ENCODE data around the gene FSTL5.
A peak's percentile ranks its signal among the peaks of the same experiment; 100 is the strongest.

FSTL5 gene

DNA sequence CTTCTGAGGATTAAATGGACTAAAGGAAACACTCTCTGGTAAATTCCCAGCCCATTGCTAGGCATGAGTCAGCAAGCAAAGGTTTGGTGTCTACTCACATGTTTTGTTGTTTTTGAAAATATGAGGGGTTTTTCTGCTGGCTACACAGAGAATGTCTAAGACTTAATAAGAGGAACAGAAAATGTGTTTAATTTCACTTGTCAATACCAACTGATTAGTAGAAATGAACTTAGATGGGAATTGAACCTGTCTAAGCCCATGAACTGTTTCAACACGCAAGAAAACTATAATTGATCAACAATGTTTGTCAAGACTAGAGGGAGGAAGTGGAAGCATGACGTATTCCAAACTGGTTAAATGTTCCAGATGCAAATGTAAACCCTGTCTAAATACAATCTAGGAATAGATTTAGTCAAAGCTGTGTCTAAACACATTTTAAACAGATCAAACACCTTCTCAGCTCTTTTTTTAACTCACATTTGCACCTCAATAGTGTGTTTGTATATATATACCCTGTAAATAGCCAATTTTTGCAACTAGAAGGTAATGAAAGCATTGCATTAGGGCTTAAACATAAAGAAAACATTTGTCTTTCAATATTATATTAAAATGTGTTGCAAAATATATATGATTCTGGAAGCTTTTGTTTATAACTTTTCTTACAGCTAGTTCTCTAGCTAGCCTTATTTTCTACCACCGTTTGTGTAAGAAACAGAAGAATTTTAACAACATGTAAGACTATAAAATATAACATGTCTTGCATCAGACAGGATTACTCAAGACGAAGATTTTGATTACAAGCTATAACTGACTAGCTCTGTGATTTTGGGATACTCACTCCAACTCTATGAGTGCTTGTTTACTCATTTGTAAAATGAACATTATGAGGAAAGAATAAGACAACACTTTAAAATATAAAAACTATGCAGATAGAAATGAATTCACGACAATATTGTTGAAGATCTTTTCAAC lies 607.8 kb downstream of the FSTL5 start:
- Histone ChIP-seq H3K27me3 (replicated peaks; ENCODE audit: control insufficient read depth, insufficient read depth, low read length) (no peaks in the 10 kb centered on the region), H3K4me3 (replicated peaks; ENCODE audit: low read depth, low read length) (no peak overlapping the region), H3K36me3 (ENCODE audit: control insufficient read depth, insufficient read depth, low read length) (no peaks in the 10 kb centered on the region)
- TF ChIP-seq, protein P1, sequence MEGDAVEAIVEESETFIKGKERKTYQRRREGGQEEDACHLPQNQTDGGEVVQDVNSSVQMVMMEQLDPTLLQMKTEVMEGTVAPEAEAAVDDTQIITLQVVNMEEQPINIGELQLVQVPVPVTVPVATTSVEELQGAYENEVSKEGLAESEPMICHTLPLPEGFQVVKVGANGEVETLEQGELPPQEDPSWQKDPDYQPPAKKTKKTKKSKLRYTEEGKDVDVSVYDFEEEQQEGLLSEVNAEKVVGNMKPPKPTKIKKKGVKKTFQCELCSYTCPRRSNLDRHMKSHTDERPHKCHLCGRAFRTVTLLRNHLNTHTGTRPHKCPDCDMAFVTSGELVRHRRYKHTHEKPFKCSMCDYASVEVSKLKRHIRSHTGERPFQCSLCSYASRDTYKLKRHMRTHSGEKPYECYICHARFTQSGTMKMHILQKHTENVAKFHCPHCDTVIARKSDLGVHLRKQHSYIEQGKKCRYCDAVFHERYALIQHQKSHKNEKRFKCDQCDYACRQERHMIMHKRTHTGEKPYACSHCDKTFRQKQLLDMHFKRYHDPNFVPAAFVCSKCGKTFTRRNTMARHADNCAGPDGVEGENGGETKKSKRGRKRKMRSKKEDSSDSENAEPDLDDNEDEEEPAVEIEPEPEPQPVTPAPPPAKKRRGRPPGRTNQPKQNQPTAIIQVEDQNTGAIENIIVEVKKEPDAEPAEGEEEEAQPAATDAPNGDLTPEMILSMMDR (IDR thresholded peaks at IDR 0.05; ENCODE audit: insufficient read depth, low read length, poor library complexity, severe bottlenecking), result no peak
- DNase-seq (ENCODE audit: extremely low read depth, insufficient read length), result peak; percentile 29

GRCh38 chr4:161554372-161554990 lies 609.3 kb downstream of the FSTL5 start:
- no peak for DNase-seq (ENCODE audit: extremely low read depth, insufficient read length)
- TF ChIP-seq, protein P1 (IDR thresholded peaks at IDR 0.05; ENCODE audit: insufficient read depth, low read length, poor library complexity, severe bottlenecking), result no peak
- peak overlapping the region; percentile 25; the same call in 1 of the 2 replicates for H3K4me3 ChIP-seq (replicated peaks; ENCODE audit: low read depth, low read length)
- H3K36me3 ChIP-seq (ENCODE audit: control insufficient read depth, insufficient read depth, low read length), result no peaks in the 10 kb centered on the region
- H3K27me3 ChIP-seq (replicated peaks; ENCODE audit: control insufficient read depth, insufficient read depth, low read length), result no peaks in the 10 kb centered on the region

DNA sequence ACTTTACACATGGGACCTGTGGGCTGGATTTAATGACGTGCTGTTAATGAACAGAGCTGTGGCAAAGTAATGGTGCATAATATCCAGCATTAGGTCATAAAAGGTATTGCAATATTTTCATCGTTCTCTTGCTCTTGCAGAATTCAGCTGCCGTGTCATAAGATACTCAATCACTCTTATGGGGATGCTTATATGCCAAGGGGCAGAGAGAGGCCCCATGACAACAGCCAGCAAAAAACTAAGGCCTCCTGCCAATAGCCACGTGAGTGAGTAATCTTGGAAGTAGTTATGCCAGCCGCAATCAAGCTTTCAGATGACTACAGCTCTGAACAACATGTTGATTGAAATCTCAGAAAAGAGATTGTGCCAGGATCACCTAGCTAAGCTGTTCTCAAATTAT lies 616.9 kb downstream of the FSTL5 start:
- no peak for DNase-seq (ENCODE audit: extremely low read depth, insufficient read length)
- H3K27me3 ChIP-seq (replicated peaks; ENCODE audit: control insufficient read depth, insufficient read depth, low read length), result no peaks in the 10 kb centered on the region
- TF ChIP-seq, protein P1 (IDR thresholded peaks at IDR 0.05; ENCODE audit: insufficient read depth, low read length, poor library complexity, severe bottlenecking), result no peak
- no peaks in the 10 kb centered on the region for H3K36me3 ChIP-seq (ENCODE audit: control insufficient read depth, insufficient read depth, low read length)
- no peak overlapping the region for H3K4me3 ChIP-seq (replicated peaks; ENCODE audit: low read depth, low read length)

GRCh38 chr4:161540265-161540664 lies 623.5 kb downstream of the FSTL5 start:
- no peaks in the 10 kb centered on the region for H3K27me3 ChIP-seq (replicated peaks; ENCODE audit: control insufficient read depth, insufficient read depth, low read length)
- no peaks in the 10 kb centered on the region for H3K36me3 ChIP-seq (ENCODE audit: control insufficient read depth, insufficient read depth, low read length)
- no peak for DNase-seq (ENCODE audit: extremely low read depth, insufficient read length)
- no peak overlapping the region for H3K4me3 ChIP-seq (replicated peaks; ENCODE audit: low read depth, low read length)
- TF ChIP-seq, protein P1 (IDR thresholded peaks at IDR 0.05; ENCODE audit: insufficient read depth, low read length, poor library complexity, severe bottlenecking), result no peak

DNA sequence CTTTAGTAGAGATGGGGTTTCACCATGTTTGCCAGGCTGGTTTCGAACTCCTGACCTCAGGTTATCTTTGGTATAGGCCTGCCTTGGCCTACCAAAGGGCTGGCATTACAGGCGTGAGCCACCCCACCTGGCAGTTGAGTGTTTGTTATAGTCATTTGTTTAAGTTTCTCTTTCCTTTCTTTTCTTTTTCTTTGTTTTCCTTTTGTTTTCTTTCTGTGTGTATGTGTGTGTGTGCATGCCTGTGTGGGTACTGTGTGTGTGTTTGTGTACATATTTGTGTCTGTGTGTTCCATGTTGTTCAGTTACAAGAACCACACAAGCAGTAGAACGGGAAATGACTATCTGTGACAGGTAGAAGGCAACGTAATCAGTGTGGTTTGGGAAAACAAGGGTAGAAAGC lies 624.9 kb downstream of the FSTL5 start:
- no peak for DNase-seq (ENCODE audit: extremely low read depth, insufficient read length)

More for the DNA sequence above, 624.9 kb downstream of the FSTL5 start:
- no peaks in the 10 kb centered on the region for H3K27me3 ChIP-seq (replicated peaks; ENCODE audit: control insufficient read depth, insufficient read depth, low read length)
- TF ChIP-seq, protein P1 (IDR thresholded peaks at IDR 0.05; ENCODE audit: insufficient read depth, low read length, poor library complexity, severe bottlenecking), result no peak
- no peaks in the 10 kb centered on the region for H3K36me3 ChIP-seq (ENCODE audit: control insufficient read depth, insufficient read depth, low read length)
- no peak overlapping the region for H3K4me3 ChIP-seq (replicated peaks; ENCODE audit: low read depth, low read length)

Measured in GM06990 (cell line).